Hepatic stellate cell (primary cell): ENCODE measurements around the gene ZNF853.
"Not testable (repeated sequence)": the region's sequence is repeated elsewhere in the genome, so short reads cannot be mapped to it uniquely, and the experiment has no call there.

Source experiments
- DNase-seq: peaks from one replicate; pipeline ENCODE4 v3.0.0; 2011; ENCODE audit warnings: low spot score

The ZNF853 gene

GRCh38 chr7:6652446-6653011 is 37.1 kb downstream of the ZNF853 start:
- no peak for DNase-seq

GRCh38 chr7:6653071-6654003 is 37.9 kb downstream of the ZNF853 start:
- DNase-seq = no peak

GRCh38 chr7:6654113-6654841 is 38.9 kb downstream of the ZNF853 start:
- DNase-seq = no peak

DNA sequence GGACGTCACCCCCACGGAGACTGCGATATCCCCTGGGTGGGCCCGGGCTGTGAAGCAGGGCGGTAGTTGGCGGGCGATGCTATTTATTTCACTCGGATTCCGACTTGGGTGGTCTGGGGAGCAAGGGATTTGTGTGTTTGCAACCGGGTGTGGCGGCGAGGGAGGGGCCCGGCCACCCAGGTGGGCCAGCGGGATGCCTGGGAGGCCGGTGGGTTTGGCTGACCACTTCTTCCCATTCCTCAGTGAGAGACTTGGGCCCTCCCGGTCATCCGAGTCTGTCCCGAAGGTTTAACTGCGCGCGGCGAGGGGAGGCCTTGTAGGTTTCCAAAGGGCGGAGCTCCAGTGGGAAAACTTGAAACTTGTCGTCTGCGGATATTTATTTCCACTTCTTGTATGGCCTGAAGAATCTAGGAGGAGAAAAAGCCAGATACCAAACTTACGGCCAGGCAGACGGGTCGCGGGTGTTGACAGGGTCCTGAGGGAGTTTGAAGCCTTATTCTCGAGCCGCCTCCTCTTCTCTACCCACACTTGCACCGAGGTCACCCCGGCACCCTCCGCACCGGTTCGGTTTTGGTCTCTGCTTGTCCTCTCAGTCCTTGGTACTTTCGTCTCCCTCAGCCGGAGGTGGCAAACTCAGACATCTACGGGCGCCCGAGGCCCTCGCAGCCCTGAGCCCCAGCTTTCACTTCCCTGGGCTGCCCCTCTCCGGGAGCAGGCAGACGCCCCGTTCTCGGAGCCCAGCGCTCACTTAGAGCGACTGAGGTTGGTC is 39.6 kb downstream of the ZNF853 start:
- no peak for DNase-seq

- no peak for DNase-seq
These were observed 40.4 kb downstream of the ZNF853 start for GRCh38 chr7:6655636-6656385.

- DNase-seq = no peak
These were observed 41.0 kb downstream of the ZNF853 start for GRCh38 chr7:6656413-6656812.

GRCh38 chr7:6658618-6659345 is 43.4 kb downstream of the ZNF853 start:
- no peak for DNase-seq

GRCh38 chr7:6670851-6671250 is 55.4 kb downstream of the ZNF853 start:
- DNase-seq = not testable (repeated sequence)
